Uterus (tissue), 4 donors: ENCODE data around the gene ZNF331. TPM values are rescaled to one million over a fixed set of nuclear protein-coding genes. Genes with fewer than 3 reads are reported as not detected.

Experiments used
- DNase-seq, 2 donors: peaks; one replicate each; pipeline ENCODE4 v3.0.0-alpha.2; 2019 to 2020
- H3K27ac ChIP-seq, 2 donors: fragments of 200-600 bp; sonication (generic); 1 replicate in 1 of 2; 2 replicates in 1 of 2; pipeline ENCODE4 v1.5.1; 2016 to 2018
- H3K27me3 ChIP-seq, 2 donors: fragments of 200-600 bp; sonication (generic); one replicate each; pipeline ENCODE4 v1.5.1; 2018 to 2019; ENCODE audit warnings: control low read depth in 1 of 2
- H3K36me3 ChIP-seq, 2 donors: fragments of 200-600 bp; sonication (generic); one replicate each; pipeline ENCODE4 v1.5.1; 2019; ENCODE audit warnings: control low read depth in 1 of 2
- H3K4me1 ChIP-seq, 2 donors: fragments of 200-600 bp; sonication (generic); one replicate each; pipeline ENCODE4 v1.5.1; 2018 to 2019; ENCODE audit warnings: control low read depth in 1 of 2
- H3K4me3 ChIP-seq, 2 donors: fragments of 200-600 bp; sonication (generic); 1 replicate in 1 of 2; 2 replicates in 1 of 2; pipeline ENCODE4 v1.5.1; 2018 to 2019; ENCODE audit warnings: mild to moderate bottlenecking in 1 of 2
- H3K9me3 ChIP-seq, 2 donors: fragments of 200-600 bp; sonication (generic); one replicate each; pipeline ENCODE4 v1.5.1; 2019; ENCODE audit warnings: control low read depth in 1 of 2
- POLR2A ChIP-seq, 2 donors: fragments of 450-650 bp; IDR thresholded peaks; one replicate each; pipeline ENCODE4 v1.6.1; 2016; ENCODE audit warnings: antibody characterized with exemption in 2 of 2, mild to moderate bottlenecking in 1 of 2, moderate library complexity in 1 of 2
- intact Hi-C: fragments of 100-400 bp; cut with DNase I; formaldehyde crosslinking; loops from one replicate; pipeline ENCODE4 v1.15.1; 2023; ENCODE audit warnings: low total_unique reads
- total RNA-seq, 4 donors: library from RNA; depleted of rRNA in 3 of 4; stranded (reverse); fragments of >200 nt in 3 of 4; gene quantifications; one replicate each; pipeline versions ENCODE4 v1.1.0 to v1.2.4, GENCODE V29; 2014 to 2023
- TF ChIP-seq, protein P1 (sequence below), 4 experiments: fragments of 200-600 bp in 2 of 4; fragments of 450-650 bp in 2 of 4; sonication (generic) in 2 of 4; IDR thresholded peaks; one replicate each; pipeline ENCODE4 v1.5.1; 2016 to 2019; ENCODE audit warnings: antibody characterized with exemption in 4 of 4, mild to moderate bottlenecking in 2 of 4, moderate library complexity in 1 of 4
- donor health status: DM: yes; HTN: yes; CAD: no.

ZNF331 gene
- total RNA-seq, 4 donors from 2014 or later, result 9.4 to 39.0 (median 17.0) TPM

GRCh38 chr19:53598361-53598760 is 60.4 kb downstream of the ZNF331 start:
- no peaks in the 10 kb centered on the region for H3K27me3 ChIP-seq
- DNase-seq, result no peak
- H3K9me3 ChIP-seq, result no peaks in the 10 kb centered on the region
- intact Hi-C loops, result no loop called here
- TF ChIP-seq, protein P1, sequence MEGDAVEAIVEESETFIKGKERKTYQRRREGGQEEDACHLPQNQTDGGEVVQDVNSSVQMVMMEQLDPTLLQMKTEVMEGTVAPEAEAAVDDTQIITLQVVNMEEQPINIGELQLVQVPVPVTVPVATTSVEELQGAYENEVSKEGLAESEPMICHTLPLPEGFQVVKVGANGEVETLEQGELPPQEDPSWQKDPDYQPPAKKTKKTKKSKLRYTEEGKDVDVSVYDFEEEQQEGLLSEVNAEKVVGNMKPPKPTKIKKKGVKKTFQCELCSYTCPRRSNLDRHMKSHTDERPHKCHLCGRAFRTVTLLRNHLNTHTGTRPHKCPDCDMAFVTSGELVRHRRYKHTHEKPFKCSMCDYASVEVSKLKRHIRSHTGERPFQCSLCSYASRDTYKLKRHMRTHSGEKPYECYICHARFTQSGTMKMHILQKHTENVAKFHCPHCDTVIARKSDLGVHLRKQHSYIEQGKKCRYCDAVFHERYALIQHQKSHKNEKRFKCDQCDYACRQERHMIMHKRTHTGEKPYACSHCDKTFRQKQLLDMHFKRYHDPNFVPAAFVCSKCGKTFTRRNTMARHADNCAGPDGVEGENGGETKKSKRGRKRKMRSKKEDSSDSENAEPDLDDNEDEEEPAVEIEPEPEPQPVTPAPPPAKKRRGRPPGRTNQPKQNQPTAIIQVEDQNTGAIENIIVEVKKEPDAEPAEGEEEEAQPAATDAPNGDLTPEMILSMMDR (IDR thresholded peaks at IDR 0.05), result no peak
- no peak overlapping the region for H3K27ac ChIP-seq
- no peak overlapping the region for H3K4me3 ChIP-seq
- no peaks in the 10 kb centered on the region for H3K36me3 ChIP-seq
- H3K4me1 ChIP-seq, result no peaks in the 10 kb centered on the region

DNA sequence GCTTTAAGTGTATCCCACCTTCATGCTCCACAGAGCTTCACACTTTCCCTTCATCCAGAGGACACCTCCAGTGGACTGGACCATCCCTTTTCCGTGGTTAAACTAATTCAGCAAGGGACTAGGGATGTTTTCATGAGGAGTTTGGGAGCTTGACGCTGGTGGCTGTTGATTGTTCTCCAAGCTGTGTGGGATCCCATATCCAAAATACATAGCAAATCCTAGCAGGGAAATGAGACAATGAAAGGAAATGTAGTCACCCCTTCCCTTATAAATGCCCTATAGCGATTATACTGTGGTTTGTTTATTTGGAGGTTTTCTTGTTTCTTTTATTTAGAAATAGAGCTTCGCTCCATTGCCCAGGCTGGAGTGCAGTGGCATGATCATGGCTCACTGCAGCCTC is 62.3 kb downstream of the ZNF331 start:
- TF ChIP-seq POLR2A (IDR thresholded peaks at IDR 0.05), result no peak
- TF ChIP-seq, protein P1 (IDR thresholded peaks at IDR 0.05), result no peak

DNA sequence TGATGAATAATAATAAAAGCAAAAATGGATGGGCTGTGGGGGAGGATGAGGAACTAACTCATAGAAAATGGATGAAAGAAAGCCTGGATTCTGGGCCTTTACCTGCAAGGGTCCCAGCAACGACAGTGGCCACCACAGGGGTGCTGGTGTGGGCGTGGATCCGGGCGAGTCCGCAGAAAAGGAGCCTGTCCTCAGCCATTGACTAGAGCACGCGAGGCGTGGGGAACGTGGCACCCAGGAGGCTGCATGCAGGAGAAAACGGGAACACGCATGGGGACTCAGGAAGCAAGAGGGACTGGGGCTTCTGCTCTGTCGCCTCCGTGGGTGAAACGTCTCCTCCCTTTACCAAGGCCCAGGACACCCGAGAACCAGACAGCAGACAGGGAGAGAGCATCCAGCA is 68.1 kb downstream of the ZNF331 start:
- no peaks in the 10 kb centered on the region for H3K27me3 ChIP-seq
- TF ChIP-seq, protein P1 (IDR thresholded peaks at IDR 0.05), result no peak
- no peak for TF ChIP-seq POLR2A (IDR thresholded peaks at IDR 0.05)
- H3K27ac ChIP-seq, result no peak overlapping the region
- intact Hi-C loops, result no loop called here
- DNase-seq, result no peak
- H3K36me3 ChIP-seq, result no peaks in the 10 kb centered on the region
- no peaks in the 10 kb centered on the region for H3K9me3 ChIP-seq
- no peaks in the 10 kb centered on the region for H3K4me1 ChIP-seq
- no peak overlapping the region for H3K4me3 ChIP-seq

More for the DNA sequence above, 62.3 kb downstream of the ZNF331 start:
- Histone ChIP-seq H3K27ac (no peak overlapping the region), H3K4me1 (no peaks in the 10 kb centered on the region), H3K9me3 (no peaks in the 10 kb centered on the region), H3K27me3 (no peaks in the 10 kb centered on the region), H3K36me3 (no peaks in the 10 kb centered on the region), H3K4me3 (no peak overlapping the region)
- intact Hi-C loops, result no loop called here
- DNase-seq, result no peak

- Histone ChIP-seq H3K27ac (no peak overlapping the region), H3K9me3 (no peaks in the 10 kb centered on the region), H3K27me3 (no peaks in the 10 kb centered on the region), H3K4me1 (no peaks in the 10 kb centered on the region), H3K36me3 (no peaks in the 10 kb centered on the region), H3K4me3 (no peak overlapping the region)
- intact Hi-C loops, result no loop called here
- TF ChIP-seq POLR2A (IDR thresholded peaks at IDR 0.05), result no peak
- TF ChIP-seq, protein P1 (IDR thresholded peaks at IDR 0.05), result no peak
- DNase-seq, result no peak
These were observed 70.4 kb downstream of the ZNF331 start for GRCh38 chr19:53608381-53608780.

DNA sequence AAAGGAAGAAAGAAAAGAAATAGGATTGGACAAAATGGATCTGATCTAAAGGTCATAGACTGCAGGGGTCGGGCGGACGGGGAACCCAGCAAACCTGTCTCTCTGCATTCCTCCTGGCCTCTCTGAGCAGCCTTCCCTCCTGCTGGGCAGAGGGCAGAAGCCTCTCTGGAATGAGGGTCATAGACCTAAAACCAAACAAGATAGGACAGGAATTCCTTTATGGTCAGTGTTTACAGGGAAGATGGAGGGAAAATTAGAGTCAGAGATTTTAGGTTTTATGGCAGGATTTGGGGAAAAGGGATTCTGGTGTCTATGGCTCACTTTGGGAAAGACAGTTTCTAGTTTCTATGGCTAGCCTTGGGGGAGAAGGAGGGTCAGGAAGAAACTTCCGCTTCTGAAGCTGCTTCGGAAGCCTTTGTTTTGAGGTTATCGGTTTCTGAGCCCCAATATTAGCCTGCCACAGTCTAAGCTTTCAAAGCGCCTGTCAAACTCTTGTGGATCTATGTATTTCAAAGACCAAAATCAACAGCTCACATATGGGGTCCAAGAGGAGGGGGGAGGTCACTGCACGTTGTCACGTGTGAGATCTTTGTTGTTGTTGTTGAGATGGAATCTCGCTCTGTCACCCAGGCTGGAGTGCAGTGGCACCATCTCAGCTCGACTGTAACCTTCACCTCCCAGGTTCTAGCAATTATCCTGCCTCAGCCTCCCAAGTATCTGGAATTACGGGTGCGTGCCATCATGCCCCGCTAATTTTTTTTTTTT is 75.0 kb downstream of the ZNF331 start:
- Histone ChIP-seq H3K27ac (no peak overlapping the region), H3K4me3 (no peak overlapping the region), H3K4me1 (no peaks in the 10 kb centered on the region), H3K27me3 (no peaks in the 10 kb centered on the region), H3K9me3 (no peaks in the 10 kb centered on the region), H3K36me3 (no peaks in the 10 kb centered on the region)
- DNase-seq, result no peak
- TF ChIP-seq POLR2A (IDR thresholded peaks at IDR 0.05), result no peak
- TF ChIP-seq, protein P1 (IDR thresholded peaks at IDR 0.05), result no peak
- intact Hi-C loops, result no loop called here
